ENCODE results near the gene SERPINI2. TPM values are rescaled to one million over a fixed set of nuclear protein-coding genes. Genes with fewer than 3 reads are reported as not detected.

The SERPINI2 gene
- total and polyA plus RNA-seq, 5 donors: 1.3 to 3.3 (median 1.9) TPM

Other genes starting within 250 kb of the SERPINI2 start
- gene ZBBX, start 93.7 kb downstream of the SERPINI2 start, total RNA-seq: not detected
- not detected for gene ZBBX, start 93.7 kb downstream of the SERPINI2 start, polyA plus RNA-seq
- 10 to 100 TPM; 16.0 to 29.6 (median 26.4) TPM for gene WDR49, start 179.9 kb upstream of the SERPINI2 start, total RNA-seq
- gene WDR49, start 179.9 kb upstream of the SERPINI2 start, polyA plus RNA-seq: 4.4 TPM